ENCODE results near the gene RNF113B. TPM values are rescaled to one million over a fixed set of nuclear protein-coding genes. Genes with fewer than 3 reads are reported as not detected.

Gene RNF113B
- total and polyA plus RNA-seq, 2 of the 4 experiments (the other 2 are of a cell fraction) = not detected

- peak overlapping the region; percentile 27 for H4K5ac ChIP-seq (ENCODE audit: low read depth, low read length)
- intact Hi-C loops (cut with micrococcal nuclease) (loop anchor here (10.0 kb wide), 1 partner anchor 346 kb away; no protein-coding TSS in a partner anchor), in situ Hi-C loops (cut with MboI; ENCODE audit: low sequenced_read_pairs) (no loop called here), dilution Hi-C loops (cut with HindIII; ENCODE audit: low sequenced_read_pairs, unreplicated experiment) (no loop called here)
- peaks cover 26% of the 10 kb centered on the region for H3K9me1 ChIP-seq (ENCODE audit: insufficient read depth, low read length)
- H2BK120ac ChIP-seq (ENCODE audit: low read depth, low read length) = peak overlapping the region; percentile 55
- BruUV-seq (replicated peaks) = no TSS peak
- no peak overlapping the region for H3K4me3 ChIP-seq (ENCODE audit: insufficient read depth, low read depth, low read length)
- H3K36me3 ChIP-seq (ENCODE audit: control insufficient read depth, insufficient read depth, low read length) = peaks cover 6% of the 10 kb centered on the region
- H4K8ac ChIP-seq (ENCODE audit: low read depth in 2 of 2, low read length in 2 of 2) = peak overlapping the region; percentile 15 to 27; a peak in 2 of 4 replicates
- H4K91ac ChIP-seq (ENCODE audit: insufficient read depth, low read depth, low read length) = peak overlapping the region; percentile 75
- peak overlapping the region; percentile 53 for H3K27ac ChIP-seq (ENCODE audit: insufficient read depth, low read length)
- peak overlapping the region; percentile 69 for H2BK5ac ChIP-seq (ENCODE audit: low read depth, low read length, poor library complexity, severe bottlenecking)
- H2BK20ac ChIP-seq (ENCODE audit: low read depth, low read length) = peak overlapping the region; percentile 59
- DNase-seq (no peak), ATAC-seq (ENCODE audit: low read depth) (no peak)
- H3K56ac ChIP-seq (ENCODE audit: extremely low read depth, insufficient read depth, low read length) = peak overlapping the region; percentile 58; the same call in 1 of the 2 replicates
- H2AK5ac ChIP-seq (ENCODE audit: low read depth, low read length) = peak overlapping the region; percentile 59
- peaks cover 22% of the 10 kb centered on the region for H4K20me1 ChIP-seq (ENCODE audit: insufficient read depth, low read length)
- no peaks in the 10 kb centered on the region for H3K27me3 ChIP-seq (ENCODE audit: control insufficient read depth, insufficient read depth, low read length)
- peak overlapping the region; percentile 73; the same call in 1 of the 3 replicates for H2BK15ac ChIP-seq (ENCODE audit: low read depth, low read length)
- H3K4ac ChIP-seq (ENCODE audit: low read depth, low read length) = peak overlapping the region; percentile 29
- CTCF ChIA-PET = interaction anchor here (0.6 kb wide), 1 partner anchor 83 kb away, joined by 6 read pairs; no protein-coding TSS in a partner anchor
- H3K9me3 ChIP-seq (ENCODE audit: control insufficient read depth, insufficient read depth, low read length) = peaks cover 3% of the 10 kb centered on the region
- no peak overlapping the region for H2AK9ac ChIP-seq (replicated peaks; ENCODE audit: low read depth, low read length, poor library complexity)
- H3K4me2 ChIP-seq (ENCODE audit: low read depth, low read length) = 0 out of 2 replicates have a peak overlapping the region, but pooled peaks have one; percentile 2
- H3K14ac ChIP-seq (replicated peaks; ENCODE audit: low read depth, low read length) = peak overlapping the region; percentile 26; the same call in 1 of the 2 replicates
- peak overlapping the region; percentile 42; the same call in 1 of the 2 replicates for H3K23ac ChIP-seq (ENCODE audit: low read depth, low read length)
- POLR2A ChIA-PET (ENCODE audit: unreplicated experiment) = no interaction called here
- H3K79me1 ChIP-seq (ENCODE audit: low read depth in 1 of 2, low read length in 2 of 2) = peaks cover 52 to 81% of the 10 kb centered on the region in 2 experiments
- H3K18ac ChIP-seq (ENCODE audit: low read depth, low read length) = peak overlapping the region; percentile 5
- H3K4me1 ChIP-seq (ENCODE audit: control insufficient read depth, insufficient read depth, low read length) = peaks cover 26% of the 10 kb centered on the region
- 100% methylated on average over 1 of the region's 5 CpGs; no CpG with 5 or more reads in 1 of the 2 experiments for WGBS, 2 experiments (ENCODE audit: extremely low coverage in 2 of 2, insufficient read length in 1 of 2)
- no peak overlapping the region for H3K9ac ChIP-seq (ENCODE audit: low read depth, low read length)
- no peak overlapping the region for H2AFZ ChIP-seq (replicated peaks; ENCODE audit: low read length, poor library complexity)
- no peak for TF ChIP-seq NFE2L2 (IDR thresholded peaks at IDR 0.05; ENCODE audit: low read depth, low read length)
- no peak for TF ChIP-seq BHLHE40 (IDR thresholded peaks at IDR 0.05; ENCODE audit: low read depth, low read length)
- no peak for TF ChIP-seq MXI1 (IDR thresholded peaks at IDR 0.05; ENCODE audit: borderline replicate concordance, low read depth, low read length)
- no peak for TF ChIP-seq MAZ (IDR thresholded peaks at IDR 0.05; ENCODE audit: borderline replicate concordance, low read depth, low read length)
- no peak for TF ChIP-seq POLR2A (IDR thresholded peaks at IDR 0.05; ENCODE audit: low read depth, low read length)
- TF ChIP-seq MAFK (IDR thresholded peaks at IDR 0.05; ENCODE audit: low read depth, low read length) = no peak
- no peak for TF ChIP-seq ELK1 (IDR thresholded peaks at IDR 0.05; ENCODE audit: borderline replicate concordance, low read depth, low read length)
- no peak for TF ChIP-seq CTCF (conservative IDR thresholded peaks at IDR 0.05; ENCODE audit: low read depth, low read length)
- TF ChIP-seq SMC3 (IDR thresholded peaks at IDR 0.05; ENCODE audit: low read depth, low read length) = no peak
- no peak for TF ChIP-seq FOS (IDR thresholded peaks at IDR 0.05; ENCODE audit: low read depth, low read length)
- TF ChIP-seq RAD21 (IDR thresholded peaks at IDR 0.05; ENCODE audit: low read length) = no peak
- TF ChIP-seq USF2 (IDR thresholded peaks at IDR 0.05; ENCODE audit: low read depth, low read length) = no peak
- no peak for TF ChIP-seq RCOR1 (IDR thresholded peaks at IDR 0.05; ENCODE audit: insufficient replicate concordance, low read length)
- TF ChIP-seq CEBPB (IDR thresholded peaks at IDR 0.05; ENCODE audit: low read depth, low read length) = no peak
- no peak for TF ChIP-seq RFX5 (IDR thresholded peaks at IDR 0.05; ENCODE audit: low read depth, low read length)
Observed at GRCh38 chr13:98200211-98200878, 23.3 kb upstream of the RNF113B start.
